Large intestine (tissue), 12 donors: ENCODE results near the gene TBKBP1. TPM values are rescaled to one million over a fixed set of nuclear protein-coding genes. Genes with fewer than 3 reads are reported as not detected.

Experiments
- DNase-seq, 2 donors: peaks; one replicate each; pipeline versions ENCODE4 v3.0.0 to v3.0.0-alpha.2; 2013
- H3K27ac ChIP-seq: one replicate; pipeline ENCODE4 v1.5.1; 2013; ENCODE audit warnings: low read length
- H3K27me3 ChIP-seq: 2 replicates; pipeline ENCODE4 v1.6.1; 2013; ENCODE audit warnings: low read length; ENCODE audit not compliant: control insufficient read depth, insufficient read depth
- H3K36me3 ChIP-seq: 2 replicates; pipeline ENCODE4 v1.6.1; 2013; ENCODE audit warnings: low read length; ENCODE audit not compliant: control insufficient read depth, insufficient read depth
- H3K4me1 ChIP-seq: one replicate; pipeline ENCODE4 v1.6.1; 2013; ENCODE audit warnings: low read length; ENCODE audit not compliant: control insufficient read depth, insufficient read depth
- H3K4me3 ChIP-seq: one replicate; pipeline ENCODE4 v1.5.1; 2013; ENCODE audit warnings: low read length
- H3K9me3 ChIP-seq: one replicate; pipeline ENCODE4 v1.6.1; 2013; ENCODE audit warnings: mild to moderate bottlenecking, low read depth, low read length, moderate library complexity; ENCODE audit not compliant: control insufficient read depth
- WGBS: methylation state at CpG from one replicate; pipeline ENCODE4 v1.1.5; 2013; ENCODE audit warnings: low lambda C conversion rate; ENCODE audit not compliant: insufficient coverage; 5-methylcytosine and 5-hydroxymethylcytosine counted together
- long read RNA-seq, 11 donors: transcript quantifications; one replicate each; lab custom pipeline, GENCODE V29; 2026
- polyA plus RNA-seq: library from polyadenylated mRNA; unstranded; fragments of 120-200 nt; gene quantifications from one replicate; pipeline ENCODE4 v1.2.1, GENCODE V29; 2013

The TBKBP1 gene
- 11.5 TPM for polyA plus RNA-seq
- long read RNA-seq, donor 1: 0 reads
- long read RNA-seq, donor 2: 0 reads
- long read RNA-seq, donor 3: 0 reads
- long read RNA-seq, donor 4: 0 reads
- long read RNA-seq, donor 5, full-length matches to known transcripts: 1 of 1 reads
- long read RNA-seq, donor 5, partial matches to known transcripts: 0 of 1 reads
- long read RNA-seq, donor 5, other reads (novel, unspliced or antisense): 0 of 1 reads
- long read RNA-seq, donor 6: 0 reads
- long read RNA-seq, donor 7: 0 reads
- long read RNA-seq, donor 8: 0 reads
- long read RNA-seq, donor 9: 0 reads
- long read RNA-seq, donor 10: 0 reads
- long read RNA-seq, donor 11: 0 reads

- no peaks in the 10 kb centered on the region for H3K9me3 ChIP-seq
- H3K4me3 ChIP-seq: peak within 1 kb of the TSS; percentile 64
- H3K27me3 ChIP-seq: no peaks in the 10 kb centered on the region
- no CpG with 5 or more reads among the region's 87 CpGs for WGBS
- H3K36me3 ChIP-seq: no peaks in the 10 kb centered on the region
- peak; percentile 47 to 59 for DNase-seq
- peaks cover 7% of the 10 kb centered on the region for H3K4me1 ChIP-seq
- no peak within 1 kb of the TSS for H3K27ac ChIP-seq
These were observed at the start of gene TBKBP1 for GRCh38 chr17:47693731-47694580. TBKBP1 (plus strand) TSS chr17:47694161; CDS start chr17:47696113, 1,952 bp downstream.

- Histone ChIP-seq H3K9me3 (no peaks in the 10 kb centered on the region), H3K27ac (no peak overlapping the region), H3K4me1 (peaks cover 4% of the 10 kb centered on the region), H3K36me3 (no peaks in the 10 kb centered on the region), H3K27me3 (no peaks in the 10 kb centered on the region), H3K4me3 (no peak overlapping the region)
- WGBS: no CpG with 5 or more reads among the region's 5 CpGs
- no peak for DNase-seq
These were observed 49.6 kb upstream of the TBKBP1 start for GRCh38 chr17:47644324-47644723.

- no peaks in the 10 kb centered on the region for H3K9me3 ChIP-seq
- H3K4me3 ChIP-seq: peak within 1 kb of the TSS; percentile 96
- H3K4me1 ChIP-seq: peaks cover 4% of the 10 kb centered on the region
- no peaks in the 10 kb centered on the region for H3K27me3 ChIP-seq
- H3K36me3 ChIP-seq: peaks cover 22% of the 10 kb centered on the region
- WGBS: no CpG with 5 or more reads among the region's 74 CpGs
- peak; percentile 100 for DNase-seq
- peak within 1 kb of the TSS; percentile 88 for H3K27ac ChIP-seq
These were observed 44.6 kb upstream of the TBKBP1 start, which contains the start of gene KPNB1 for GRCh38 chr17:47649153-47649971. KPNB1 (plus strand) TSS chr17:47649919; CDS start chr17:47650245, 326 bp downstream.

GRCh38 chr17:47649972-47650524 lies 43.9 kb upstream of the TBKBP1 start:
- Histone ChIP-seq H3K27me3 (no peaks in the 10 kb centered on the region), H3K4me3 (peak overlapping the region; percentile 96), H3K36me3 (peaks cover 29% of the 10 kb centered on the region), H3K4me1 (peaks cover 6% of the 10 kb centered on the region), H3K27ac (peak overlapping the region; percentile 88), H3K9me3 (no peaks in the 10 kb centered on the region)
- no CpG with 5 or more reads among the region's 48 CpGs for WGBS
- DNase-seq: no peak

- DNase-seq: peak; percentile 95 to 98
- no peaks in the 10 kb centered on the region for H3K27me3 ChIP-seq
- peak overlapping the region; percentile 88 for H3K27ac ChIP-seq
- peak overlapping the region; percentile 96 for H3K4me3 ChIP-seq
- H3K36me3 ChIP-seq: peaks cover 35% of the 10 kb centered on the region
- WGBS: 0% methylated on average over 2 of the region's 39 CpGs
- peaks cover 6% of the 10 kb centered on the region for H3K4me1 ChIP-seq
- no peaks in the 10 kb centered on the region for H3K9me3 ChIP-seq
These were observed 43.1 kb upstream of the TBKBP1 start for GRCh38 chr17:47650525-47651522.

GRCh38 chr17:47651704-47652103 lies 42.3 kb upstream of the TBKBP1 start:
- Histone ChIP-seq H3K27me3 (no peaks in the 10 kb centered on the region), H3K36me3 (peaks cover 44% of the 10 kb centered on the region), H3K4me1 (peaks cover 6% of the 10 kb centered on the region), H3K9me3 (no peaks in the 10 kb centered on the region), H3K4me3 (no peak overlapping the region), H3K27ac (no peak overlapping the region)
- no peak for DNase-seq
- WGBS: 56% methylated on average over 1 of the region's 2 CpGs

GRCh38 chr17:47652570-47652969 lies 41.4 kb upstream of the TBKBP1 start:
- H3K9me3 ChIP-seq: no peaks in the 10 kb centered on the region
- no peaks in the 10 kb centered on the region for H3K27me3 ChIP-seq
- no peak overlapping the region for H3K27ac ChIP-seq
- peaks cover 6% of the 10 kb centered on the region for H3K4me1 ChIP-seq
- peaks cover 52% of the 10 kb centered on the region for H3K36me3 ChIP-seq
- no peak overlapping the region for H3K4me3 ChIP-seq
- no peak for DNase-seq
- WGBS: 80% methylated on average over 1 of the region's 6 CpGs

- no peak for DNase-seq
- no peaks in the 10 kb centered on the region for H3K27me3 ChIP-seq
- H3K4me1 ChIP-seq: peaks cover 6% of the 10 kb centered on the region
- H3K4me3 ChIP-seq: no peak overlapping the region
- no peak overlapping the region for H3K27ac ChIP-seq
- no peaks in the 10 kb centered on the region for H3K9me3 ChIP-seq
- peaks cover 61% of the 10 kb centered on the region for H3K36me3 ChIP-seq
- no CpG with 5 or more reads among the region's 2 CpGs for WGBS
These were observed 40.5 kb upstream of the TBKBP1 start for GRCh38 chr17:47653442-47653841.

GRCh38 chr17:47654991-47655390 lies 39.0 kb upstream of the TBKBP1 start:
- Histone ChIP-seq H3K9me3 (no peaks in the 10 kb centered on the region), H3K4me3 (no peak overlapping the region), H3K4me1 (peaks cover 2% of the 10 kb centered on the region), H3K27me3 (no peaks in the 10 kb centered on the region), H3K27ac (no peak overlapping the region), H3K36me3 (peaks cover 69% of the 10 kb centered on the region)
- WGBS: no CpG with 5 or more reads among the region's 6 CpGs
- DNase-seq: peak in 1 of 2 donors; percentile 31
